ENCODE results near the gene DHRS4.

DNA sequence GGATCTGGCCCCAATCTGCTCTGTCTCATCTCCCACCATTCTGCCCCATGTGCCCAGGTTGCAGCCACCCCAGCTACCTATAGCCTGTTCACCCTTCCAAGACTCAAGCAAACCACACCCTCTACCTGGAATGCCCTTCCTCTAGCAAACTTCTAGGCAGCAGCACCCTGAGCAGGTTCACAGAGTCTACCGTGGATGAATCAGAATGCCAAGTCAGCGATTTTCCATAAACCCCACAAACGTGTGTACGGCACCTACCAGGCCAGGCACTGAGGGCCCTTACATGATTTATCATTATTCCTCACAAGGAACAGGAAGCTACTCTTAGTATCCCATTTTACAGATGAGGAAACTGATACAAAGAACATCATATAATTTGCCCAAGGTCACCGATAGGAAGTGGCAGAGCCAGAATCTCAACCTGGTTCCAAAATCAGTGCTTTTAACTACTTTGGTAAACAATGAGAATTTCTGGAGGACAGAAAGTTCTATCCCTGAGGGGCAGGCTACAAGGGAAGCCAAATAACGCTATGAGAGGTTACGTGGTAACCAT, 28.0 kb upstream of the DHRS4 start:
- TF ChIP-seq, protein P1, sequence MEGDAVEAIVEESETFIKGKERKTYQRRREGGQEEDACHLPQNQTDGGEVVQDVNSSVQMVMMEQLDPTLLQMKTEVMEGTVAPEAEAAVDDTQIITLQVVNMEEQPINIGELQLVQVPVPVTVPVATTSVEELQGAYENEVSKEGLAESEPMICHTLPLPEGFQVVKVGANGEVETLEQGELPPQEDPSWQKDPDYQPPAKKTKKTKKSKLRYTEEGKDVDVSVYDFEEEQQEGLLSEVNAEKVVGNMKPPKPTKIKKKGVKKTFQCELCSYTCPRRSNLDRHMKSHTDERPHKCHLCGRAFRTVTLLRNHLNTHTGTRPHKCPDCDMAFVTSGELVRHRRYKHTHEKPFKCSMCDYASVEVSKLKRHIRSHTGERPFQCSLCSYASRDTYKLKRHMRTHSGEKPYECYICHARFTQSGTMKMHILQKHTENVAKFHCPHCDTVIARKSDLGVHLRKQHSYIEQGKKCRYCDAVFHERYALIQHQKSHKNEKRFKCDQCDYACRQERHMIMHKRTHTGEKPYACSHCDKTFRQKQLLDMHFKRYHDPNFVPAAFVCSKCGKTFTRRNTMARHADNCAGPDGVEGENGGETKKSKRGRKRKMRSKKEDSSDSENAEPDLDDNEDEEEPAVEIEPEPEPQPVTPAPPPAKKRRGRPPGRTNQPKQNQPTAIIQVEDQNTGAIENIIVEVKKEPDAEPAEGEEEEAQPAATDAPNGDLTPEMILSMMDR (conservative IDR thresholded peaks at IDR 0.05; ENCODE audit: low read length), result no peak
- no peak for TF ChIP-seq EZH2phosphoT487 (IDR thresholded peaks at IDR 0.05; ENCODE audit: borderline replicate concordance, low read depth, low read length)
